Lower lobe of right lung (tissue), 2 donors: ENCODE data around the gene SPINK2. TPM values are rescaled to one million over a fixed set of nuclear protein-coding genes. Genes with fewer than 3 reads are reported as not detected.

Experiments
- ATAC-seq, 2 donors: fragments of 200-7000 bp; cut with Tn5 transposase; one replicate each; pipeline ENCODE4 v1.9.1; 2020 to 2022; ENCODE audit warnings: mild to moderate bottlenecking in 2 of 2, moderate library complexity in 2 of 2
- DNase-seq: peaks from one replicate; pipeline ENCODE4 v3.0.0-alpha.2; 2020
- H3K27ac ChIP-seq: fragments of 200-600 bp; one replicate; pipeline ENCODE4 v1.8.0; 2022
- H3K27me3 ChIP-seq: fragments of 200-600 bp; one replicate; pipeline ENCODE4 v1.8.0; 2022; ENCODE audit warnings: low read depth
- H3K36me3 ChIP-seq: fragments of 200-600 bp; one replicate; pipeline ENCODE4 v1.8.0; 2022; ENCODE audit warnings: mild to moderate bottlenecking
- H3K4me1 ChIP-seq: fragments of 200-600 bp; one replicate; pipeline ENCODE4 v1.8.0; 2022
- H3K4me3 ChIP-seq: fragments of 200-600 bp; one replicate; pipeline ENCODE4 v1.8.0; 2022; ENCODE audit warnings: mild to moderate bottlenecking
- H3K9me3 ChIP-seq: fragments of 200-600 bp; one replicate; pipeline ENCODE4 v1.8.0; 2022
- intact Hi-C: fragments of 100-400 bp; cut with DNase I; formaldehyde crosslinking; loops from one replicate; pipeline ENCODE4 v1.11.0; 2022
- total RNA-seq: library from RNA; stranded (reverse); fragmentation: NEBNext Ultra II Directional; extraction: Animal tissue kit (Norgen Biotek cat#: 25700); gene quantifications from one replicate; pipeline ENCODE4 v1.2.1, GENCODE V29; 2021
- TF ChIP-seq, protein P1 (sequence below): fragments of 200-600 bp; IDR thresholded peaks from one replicate; pipeline ENCODE4 v1.8.0; 2022; ENCODE audit warnings: antibody characterized with exemption, mild to moderate bottlenecking
- donor health status: DM: no; HTN: yes; CAD: no; lungs with severe emphysema.

Gene SPINK2
- total RNA-seq, 1 donor from 2014 or later: not detected

- TF ChIP-seq, protein P1, sequence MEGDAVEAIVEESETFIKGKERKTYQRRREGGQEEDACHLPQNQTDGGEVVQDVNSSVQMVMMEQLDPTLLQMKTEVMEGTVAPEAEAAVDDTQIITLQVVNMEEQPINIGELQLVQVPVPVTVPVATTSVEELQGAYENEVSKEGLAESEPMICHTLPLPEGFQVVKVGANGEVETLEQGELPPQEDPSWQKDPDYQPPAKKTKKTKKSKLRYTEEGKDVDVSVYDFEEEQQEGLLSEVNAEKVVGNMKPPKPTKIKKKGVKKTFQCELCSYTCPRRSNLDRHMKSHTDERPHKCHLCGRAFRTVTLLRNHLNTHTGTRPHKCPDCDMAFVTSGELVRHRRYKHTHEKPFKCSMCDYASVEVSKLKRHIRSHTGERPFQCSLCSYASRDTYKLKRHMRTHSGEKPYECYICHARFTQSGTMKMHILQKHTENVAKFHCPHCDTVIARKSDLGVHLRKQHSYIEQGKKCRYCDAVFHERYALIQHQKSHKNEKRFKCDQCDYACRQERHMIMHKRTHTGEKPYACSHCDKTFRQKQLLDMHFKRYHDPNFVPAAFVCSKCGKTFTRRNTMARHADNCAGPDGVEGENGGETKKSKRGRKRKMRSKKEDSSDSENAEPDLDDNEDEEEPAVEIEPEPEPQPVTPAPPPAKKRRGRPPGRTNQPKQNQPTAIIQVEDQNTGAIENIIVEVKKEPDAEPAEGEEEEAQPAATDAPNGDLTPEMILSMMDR: no peak
- Histone ChIP-seq H3K27ac (peak overlapping the region; percentile 67), H3K4me3 (peak overlapping the region; percentile 63), H3K36me3 (no peaks in the 10 kb centered on the region), H3K27me3 (no peaks in the 10 kb centered on the region), H3K4me1 (peaks cover 10% of the 10 kb centered on the region), H3K9me3 (no peaks in the 10 kb centered on the region)
- DNase-seq (no peak), ATAC-seq (peak in 1 of 2 donors; percentile 35)
- intact Hi-C loops: no loop called here
Measured at GRCh38 chr4:56799161-56799759, 22.2 kb downstream of the SPINK2 start.

DNA sequence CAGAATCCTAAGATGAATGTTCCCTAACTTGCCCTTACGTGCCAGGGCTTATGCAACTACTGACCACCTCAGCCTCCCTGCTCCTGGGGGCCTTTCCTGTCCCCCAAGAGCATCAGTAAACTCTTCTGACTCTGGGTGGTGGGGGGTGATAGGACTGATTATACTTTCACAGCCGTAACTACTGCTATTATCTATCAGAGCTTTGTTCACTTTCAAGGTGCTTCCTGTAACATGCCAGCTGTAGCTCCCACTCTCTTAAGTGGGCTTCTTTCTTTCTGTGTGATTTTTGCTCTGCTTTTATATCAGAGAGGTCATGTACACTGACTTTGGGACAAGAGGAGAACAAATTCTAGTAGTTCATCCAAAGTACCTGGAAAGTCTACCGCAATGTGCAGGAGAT lies 25.3 kb downstream of the SPINK2 start:
- DNase-seq: no peak
- intact Hi-C loops: no loop called here
- H3K4me1 ChIP-seq: peaks cover 10% of the 10 kb centered on the region
- no peaks in the 10 kb centered on the region for H3K27me3 ChIP-seq
- H3K4me3 ChIP-seq: no peak overlapping the region
- ATAC-seq: no peak
- H3K9me3 ChIP-seq: no peaks in the 10 kb centered on the region
- TF ChIP-seq, protein P1: no peak
- no peaks in the 10 kb centered on the region for H3K36me3 ChIP-seq
- H3K27ac ChIP-seq: no peak overlapping the region

GRCh38 chr4:56791316-56791715 lies 30.2 kb downstream of the SPINK2 start:
- Histone ChIP-seq H3K9me3 (no peaks in the 10 kb centered on the region), H3K4me1 (peaks cover 4% of the 10 kb centered on the region), H3K27ac (no peak overlapping the region), H3K27me3 (no peaks in the 10 kb centered on the region), H3K4me3 (no peak overlapping the region), H3K36me3 (no peaks in the 10 kb centered on the region)
- no peak for DNase-seq
- TF ChIP-seq, protein P1: no peak
- intact Hi-C loops: no loop called here
- no peak for ATAC-seq

DNA sequence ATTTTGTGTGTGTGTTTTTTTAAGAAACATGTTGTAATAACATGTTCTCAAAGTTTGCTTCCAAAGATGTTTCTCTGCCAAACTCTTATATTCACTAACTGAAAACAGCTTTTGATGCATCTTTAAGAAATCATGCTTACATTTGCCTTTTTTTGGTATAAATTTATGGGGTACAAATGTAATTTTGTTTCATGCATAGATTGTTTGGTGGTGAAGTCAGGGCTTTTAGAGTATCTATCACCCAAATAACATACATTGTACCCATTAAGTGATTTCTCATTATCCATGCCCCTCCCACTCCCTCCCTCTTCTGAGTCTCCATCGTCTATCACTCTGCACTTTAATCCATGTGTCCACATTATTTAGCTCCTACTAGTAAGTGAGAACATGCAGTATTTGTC lies 30.8 kb downstream of the SPINK2 start:
- no peaks in the 10 kb centered on the region for H3K27me3 ChIP-seq
- no peak for ATAC-seq
- H3K4me1 ChIP-seq: peaks cover 4% of the 10 kb centered on the region
- DNase-seq: no peak
- TF ChIP-seq, protein P1: no peak
- H3K36me3 ChIP-seq: no peaks in the 10 kb centered on the region
- no peak overlapping the region for H3K27ac ChIP-seq
- H3K9me3 ChIP-seq: no peaks in the 10 kb centered on the region
- H3K4me3 ChIP-seq: no peak overlapping the region
- intact Hi-C loops: no loop called here

- Histone ChIP-seq H3K27me3 (no peaks in the 10 kb centered on the region), H3K4me1 (peaks cover 4% of the 10 kb centered on the region), H3K36me3 (no peaks in the 10 kb centered on the region), H3K27ac (peak overlapping the region; percentile 64), H3K9me3 (no peaks in the 10 kb centered on the region), H3K4me3 (no peak overlapping the region)
- DNase-seq (no peak), ATAC-seq (no peak)
- TF ChIP-seq, protein P1: no peak
- intact Hi-C loops: no loop called here
Measured at GRCh38 chr4:56788081-56788480, 33.4 kb downstream of the SPINK2 start.
